CD4-positive, alpha-beta T cell (primary cell): ENCODE measurements around the gene ZNF282. TPM values are rescaled to one million over a fixed set of nuclear protein-coding genes. Genes with fewer than 3 reads are reported as not detected.

Experiments
- ATAC-seq: fragments of 200-7000 bp; cut with Tn5 transposase; one replicate; pipeline ENCODE4 v1.10.0; 2022; ENCODE audit warnings: mild to moderate bottlenecking; ENCODE audit not compliant: poor library complexity
- CTCF ChIA-PET: fragments of 350-600 bp; sonication (Branson Sonifier 250); formaldehyde crosslinking; loops from one replicate; lab custom pipeline; 2021; ENCODE audit warnings: antibody characterized with exemption, inconsistent platforms; lab: Charles Lee
- POLR2A ChIA-PET: fragments of 350-600 bp; sonication (Branson Sonifier 250); formaldehyde crosslinking; loops from one replicate; lab custom pipeline; 2021; ENCODE audit warnings: antibody characterized with exemption, inconsistent platforms; lab: Charles Lee
- DNase-seq, 14 experiments: peaks; one replicate each; pipeline ENCODE4 v3.0.0-alpha.2; 2013 to 2020; ENCODE audit warnings: mixed read lengths in 2 of 14
- H3K27ac ChIP-seq, 2 donors: one replicate each; pipeline versions ENCODE4 v1.5.1 to v1.7.0; 2013; ENCODE audit warnings: low read length in 2 of 2, low read depth in 1 of 2, mild to moderate bottlenecking in 1 of 2
- H3K27me3 ChIP-seq, 2 experiments: 1 replicate in 1 of 2; 2 replicates in 1 of 2; pipeline versions ENCODE4 v1.6.1 to v1.7.0; 2013; ENCODE audit warnings: low read length in 2 of 2, control low read depth in 1 of 2, mild to moderate bottlenecking in 1 of 2, moderate library complexity in 1 of 2; ENCODE audit not compliant: insufficient read depth in 2 of 2, control insufficient read depth in 1 of 2
- H3K36me3 ChIP-seq: one replicate; pipeline ENCODE4 v1.6.1; 2013; ENCODE audit warnings: low read length, control low read depth; ENCODE audit not compliant: insufficient read depth
- H3K4me1 ChIP-seq: one replicate; pipeline ENCODE4 v1.6.1; 2013; ENCODE audit warnings: low read length, control low read depth; ENCODE audit not compliant: insufficient read depth
- H3K4me3 ChIP-seq: one replicate; pipeline ENCODE4 v1.5.1; 2013; ENCODE audit warnings: mild to moderate bottlenecking, low read length, moderate library complexity
- H3K9me3 ChIP-seq, 2 experiments: 1 replicate in 1 of 2; 2 replicates in 1 of 2; pipeline versions ENCODE4 v1.6.1 to v1.7.0; 2013; ENCODE audit warnings: low read length in 2 of 2, mild to moderate bottlenecking in 2 of 2, control low read depth in 1 of 2, moderate library complexity in 1 of 2; ENCODE audit not compliant: control insufficient read depth in 1 of 2, insufficient read depth in 1 of 2
- H3K27ac Mint-ChIP-seq: one replicate; pipeline ENCODE4 v1.8.0; 2020; ENCODE audit warnings: mixed read lengths
- H3K27me3 Mint-ChIP-seq: one replicate; pipeline ENCODE4 v1.8.0; 2021; ENCODE audit warnings: mixed read lengths
- H3K36me3 Mint-ChIP-seq: one replicate; pipeline ENCODE4 v1.8.0; 2021; ENCODE audit warnings: low read depth, mixed read lengths
- H3K4me1 Mint-ChIP-seq: one replicate; pipeline ENCODE4 v1.8.0; 2021; ENCODE audit warnings: low read depth, mixed read lengths
- H3K4me3 Mint-ChIP-seq: one replicate; pipeline ENCODE4 v1.8.0; 2020; ENCODE audit warnings: mild to moderate bottlenecking, mixed read lengths
- H3K9me3 Mint-ChIP-seq: one replicate; pipeline ENCODE4 v1.8.0; 2020; ENCODE audit warnings: mixed read lengths
- CTCF ChIP-seq: fragments of 200-600 bp; IDR thresholded peaks from one replicate; pipeline ENCODE4 v1.8.0; 2022; ENCODE audit warnings: antibody characterized with exemption, mild to moderate bottlenecking
- intact Hi-C, 2 experiments: fragments of 100-400 bp; cut with DNase I in 1 of 2; cut with micrococcal nuclease in 1 of 2; formaldehyde crosslinking; loops; one replicate each; pipeline versions ENCODE4 v1.15.1 to v1.9.0; 2023 to 2025; cut with DNase I, micrococcal nuclease
- total RNA-seq, 174 experiments: library from RNA in 2 of 174; stranded (reverse) in 2 of 174; gene quantifications; one replicate each; pipeline ENCODE4 v1.2.3 and lab custom pipeline; 2021 to 2026

Gene ZNF282
- total RNA-seq, 2 experiments from 2014 or later, result 13.3 to 15.6 TPM

GRCh38 chr7:149226840-149227494 is 31.6 kb downstream of the ZNF282 start:
- Histone ChIP-seq H3K4me3 (no peak overlapping the region), H3K9me3 (peaks cover 0 to 15% of the 10 kb centered on the region in 2 experiments), H3K36me3 (peaks cover 4% of the 10 kb centered on the region), H3K4me1 (no peaks in the 10 kb centered on the region), H3K27me3 (no peaks in the 10 kb centered on the region), H3K27ac (no peak overlapping the region)
- ChIA-PET CTCF (no interaction called here), POLR2A (no interaction called here)
- ATAC-seq (no peak), DNase-seq (no peak)
- H3K4me3 Mint-ChIP-seq, result no peak overlapping the region
- no peaks in the 10 kb centered on the region for H3K27me3 Mint-ChIP-seq
- H3K4me1 Mint-ChIP-seq, result no peaks in the 10 kb centered on the region
- intact Hi-C loops, result no loop called here
- TF ChIP-seq CTCF, result no peak
- H3K27ac Mint-ChIP-seq, result no peak overlapping the region
- no peaks in the 10 kb centered on the region for H3K9me3 Mint-ChIP-seq
- H3K36me3 Mint-ChIP-seq, result peaks cover 16% of the 10 kb centered on the region

GRCh38 chr7:149228831-149229471 is 33.6 kb downstream of the ZNF282 start:
- Mint-ChIP-seq H3K4me3 (no peak overlapping the region), H3K9me3 (no peaks in the 10 kb centered on the region), H3K27me3 (peaks cover 13% of the 10 kb centered on the region), H3K4me1 (no peaks in the 10 kb centered on the region), H3K27ac (no peak overlapping the region), H3K36me3 (peaks cover 12% of the 10 kb centered on the region)
- TF ChIP-seq CTCF, result no peak
- intact Hi-C loops, result no loop called here
- ATAC-seq, result no peak
- no peak for DNase-seq
- H3K27ac ChIP-seq, result no peak overlapping the region
- H3K36me3 ChIP-seq, result no peaks in the 10 kb centered on the region
- POLR2A ChIA-PET, result interaction anchor here (0.7 kb wide), 1 partner anchor 19 kb away, joined by 3 read pairs; no protein-coding TSS in a partner anchor
- H3K4me1 ChIP-seq, result no peaks in the 10 kb centered on the region
- peaks cover 0 to 11% of the 10 kb centered on the region in 2 experiments for H3K9me3 ChIP-seq
- CTCF ChIA-PET, result no interaction called here
- H3K27me3 ChIP-seq, result peaks cover 7 to 10% of the 10 kb centered on the region in 2 experiments
- H3K4me3 ChIP-seq, result no peak overlapping the region

GRCh38 chr7:149229526-149229925 is 34.2 kb downstream of the ZNF282 start:
- DNase-seq (no peak), ATAC-seq (no peak)
- TF ChIP-seq CTCF, result no peak
- no peaks in the 10 kb centered on the region for H3K9me3 Mint-ChIP-seq
- Histone ChIP-seq H3K9me3 (peaks cover 0 to 10% of the 10 kb centered on the region in 2 experiments), H3K4me3 (no peak overlapping the region), H3K27me3 (peaks cover 8 to 10% of the 10 kb centered on the region in 2 experiments), H3K4me1 (no peaks in the 10 kb centered on the region), H3K36me3 (no peaks in the 10 kb centered on the region), H3K27ac (no peak overlapping the region)
- intact Hi-C loops, result no loop called here
- H3K27me3 Mint-ChIP-seq, result peaks cover 16% of the 10 kb centered on the region
- H3K4me1 Mint-ChIP-seq, result no peaks in the 10 kb centered on the region
- CTCF ChIA-PET, result no interaction called here
- no peak overlapping the region for H3K27ac Mint-ChIP-seq
- POLR2A ChIA-PET, result interaction anchor here (0.7 kb wide), 1 partner anchor 19 kb away, joined by 3 read pairs; no protein-coding TSS in a partner anchor
- H3K4me3 Mint-ChIP-seq, result no peak overlapping the region
- peaks cover 12% of the 10 kb centered on the region for H3K36me3 Mint-ChIP-seq
